Thoracic aorta (tissue), 2 donors: ENCODE data around the gene UBAP1. TPM values are rescaled to one million over a fixed set of nuclear protein-coding genes. Genes with fewer than 3 reads are reported as not detected.
"Not testable (repeated sequence)": the region's sequence is repeated elsewhere in the genome, so short reads cannot be mapped to it uniquely, and the experiment has no call there.

Experiments used
- ATAC-seq: fragments of 150-250 bp; one replicate; pipeline ENCODE4 v1.8.0; 2017; ENCODE audit warnings: low read depth; ENCODE audit not compliant: insufficient number of reproducible peaks, low FRiP score
- DNase-seq: peaks from one replicate; pipeline ENCODE4 v3.0.0-alpha.2; 2020; ENCODE audit warnings: low spot score
- H3K27ac ChIP-seq, 2 donors: fragments of 200-600 bp; sonication (generic); 1 replicate in 1 of 2; 2 replicates in 1 of 2; pipeline ENCODE4 v1.5.1; 2016; ENCODE audit warnings: mild to moderate bottlenecking in 2 of 2, moderate library complexity in 2 of 2
- H3K27me3 ChIP-seq: fragments of 200-600 bp; sonication (generic); replicated peaks from 2 replicates; pipeline ENCODE4 v1.6.0; 2016; ENCODE audit warnings: mild to moderate bottlenecking; ENCODE audit not compliant: insufficient read depth
- H3K36me3 ChIP-seq: fragments of 200-600 bp; sonication (generic); one replicate; pipeline ENCODE4 v1.5.1; 2016
- H3K4me1 ChIP-seq, 2 donors: fragments of 200-600 bp; sonication (generic); 1 replicate in 1 of 2; 2 replicates in 1 of 2; pipeline versions ENCODE4 v1.5.1 to v1.6.0; 2016; ENCODE audit warnings: low read depth in 2 of 2, mild to moderate bottlenecking in 1 of 2; ENCODE audit not compliant: control insufficient read depth in 1 of 2
- H3K4me3 ChIP-seq: fragments of 200-600 bp; sonication (generic); 2 replicates; pipeline ENCODE4 v1.5.1; 2016; ENCODE audit warnings: mild to moderate bottlenecking
- H3K9me3 ChIP-seq: fragments of 200-600 bp; sonication (generic); 2 replicates; pipeline ENCODE4 v1.5.1; 2016
- total RNA-seq, 2 donors: library from RNA; depleted of rRNA; stranded (reverse); fragments of >200 nt; gene quantifications; one replicate each; pipeline versions ENCODE4 v1.1.0 to v1.2.3, GENCODE V29; 2016
- TF ChIP-seq, protein P1 (sequence below): fragments of 200-600 bp; sonication (generic); IDR thresholded peaks from one replicate; pipeline ENCODE4 v1.5.1; 2019; ENCODE audit warnings: antibody characterized with exemption

Gene UBAP1
- total RNA-seq, 2 donors from 2014 or later = 35.7 to 52.3 TPM

DNA sequence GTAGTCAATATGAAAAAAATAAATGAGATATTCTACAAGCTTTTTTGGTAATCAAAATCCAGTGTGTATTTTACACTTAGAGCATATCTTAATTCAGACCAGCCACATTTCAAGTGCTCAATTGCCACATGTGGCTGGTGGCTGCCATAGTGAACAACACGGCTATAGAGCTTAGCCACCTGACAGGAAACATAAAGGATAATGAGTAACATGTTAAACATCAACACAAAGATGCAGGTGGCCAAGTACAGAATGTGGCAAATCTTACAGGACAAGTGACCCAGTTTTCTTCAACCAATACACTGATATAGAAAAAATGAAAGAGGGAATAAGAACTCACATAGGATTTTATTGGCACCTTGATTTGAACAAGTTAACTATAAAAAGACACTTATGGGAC, 88.8 kb downstream of the UBAP1 start:
- H3K4me3 ChIP-seq = no peak overlapping the region
- TF ChIP-seq, protein P1, sequence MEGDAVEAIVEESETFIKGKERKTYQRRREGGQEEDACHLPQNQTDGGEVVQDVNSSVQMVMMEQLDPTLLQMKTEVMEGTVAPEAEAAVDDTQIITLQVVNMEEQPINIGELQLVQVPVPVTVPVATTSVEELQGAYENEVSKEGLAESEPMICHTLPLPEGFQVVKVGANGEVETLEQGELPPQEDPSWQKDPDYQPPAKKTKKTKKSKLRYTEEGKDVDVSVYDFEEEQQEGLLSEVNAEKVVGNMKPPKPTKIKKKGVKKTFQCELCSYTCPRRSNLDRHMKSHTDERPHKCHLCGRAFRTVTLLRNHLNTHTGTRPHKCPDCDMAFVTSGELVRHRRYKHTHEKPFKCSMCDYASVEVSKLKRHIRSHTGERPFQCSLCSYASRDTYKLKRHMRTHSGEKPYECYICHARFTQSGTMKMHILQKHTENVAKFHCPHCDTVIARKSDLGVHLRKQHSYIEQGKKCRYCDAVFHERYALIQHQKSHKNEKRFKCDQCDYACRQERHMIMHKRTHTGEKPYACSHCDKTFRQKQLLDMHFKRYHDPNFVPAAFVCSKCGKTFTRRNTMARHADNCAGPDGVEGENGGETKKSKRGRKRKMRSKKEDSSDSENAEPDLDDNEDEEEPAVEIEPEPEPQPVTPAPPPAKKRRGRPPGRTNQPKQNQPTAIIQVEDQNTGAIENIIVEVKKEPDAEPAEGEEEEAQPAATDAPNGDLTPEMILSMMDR = no peak
- no peaks in the 10 kb centered on the region for H3K27me3 ChIP-seq
- H3K27ac ChIP-seq = no peak overlapping the region
- peaks cover 2 to 11% of the 10 kb centered on the region in 2 donors for H3K4me1 ChIP-seq
- ATAC-seq (no peak), DNase-seq (no peak)
- no peaks in the 10 kb centered on the region for H3K9me3 ChIP-seq
- H3K36me3 ChIP-seq = no peaks in the 10 kb centered on the region

DNA sequence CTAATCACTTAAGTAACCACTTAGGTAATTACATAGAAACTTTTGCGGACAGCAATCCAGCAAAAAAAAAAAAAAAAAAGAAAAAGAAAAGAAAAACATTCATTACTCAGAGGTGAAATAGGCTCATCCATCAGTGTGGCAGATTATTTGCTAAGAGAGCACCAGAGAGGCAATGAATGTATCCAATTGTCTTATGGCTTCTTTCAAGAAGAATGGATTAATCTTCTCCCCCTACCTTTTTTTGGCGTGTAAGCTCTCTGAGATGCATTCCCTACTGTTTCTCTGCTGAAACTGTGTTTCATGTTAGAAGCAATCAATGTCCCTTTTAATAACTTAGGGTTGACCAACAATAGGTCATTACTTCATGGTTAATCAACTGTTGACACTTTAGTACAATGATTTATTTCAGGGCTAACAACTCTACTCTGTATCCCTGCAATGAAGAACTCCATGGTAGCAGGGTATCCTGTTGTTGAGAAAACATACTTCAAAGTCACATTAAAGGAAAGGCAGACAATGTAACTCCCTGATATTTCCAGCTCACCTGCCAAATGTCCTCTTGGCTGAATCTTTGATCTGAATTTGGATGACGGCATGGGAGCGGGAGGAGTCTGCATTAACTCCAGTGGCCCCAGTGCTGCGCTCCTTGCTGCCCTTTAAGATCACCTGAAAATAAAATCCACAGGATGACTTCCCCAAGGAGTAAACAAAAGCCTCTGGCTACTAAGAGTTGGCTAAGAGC, 92.6 kb downstream of the UBAP1 start:
- no peak overlapping the region for H3K27ac ChIP-seq
- DNase-seq (no peak), ATAC-seq (no peak)

DNA sequence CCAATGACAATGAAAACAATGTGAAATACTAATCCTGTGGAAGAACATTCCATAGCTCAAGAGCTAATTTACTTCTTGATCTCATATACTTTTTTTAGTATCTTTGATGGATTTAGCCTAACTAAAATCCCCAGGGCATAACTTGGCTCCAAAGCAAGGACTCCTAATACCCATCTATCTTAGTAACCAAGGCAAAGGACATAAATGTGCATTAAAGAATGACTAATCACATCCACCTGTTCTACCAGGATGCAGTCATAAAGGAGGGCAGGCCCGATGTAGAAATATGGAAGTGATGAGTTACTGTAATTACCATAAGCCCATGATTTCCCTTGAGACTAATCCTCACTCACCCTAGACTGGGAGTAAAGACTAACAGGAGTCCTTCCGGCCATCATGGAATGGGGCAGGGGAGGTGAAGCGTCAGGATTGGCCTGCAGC, 93.3 kb downstream of the UBAP1 start:
- DNase-seq (no peak), ATAC-seq (no peak)
- no peak overlapping the region for H3K4me3 ChIP-seq

More for the DNA sequence above, 92.6 kb downstream of the UBAP1 start:
- no peaks in the 10 kb centered on the region for H3K36me3 ChIP-seq
- no peaks in the 10 kb centered on the region for H3K9me3 ChIP-seq
- TF ChIP-seq, protein P1 = no peak
- H3K4me3 ChIP-seq = no peak overlapping the region
- H3K27me3 ChIP-seq = no peaks in the 10 kb centered on the region
- peaks cover 2 to 12% of the 10 kb centered on the region in 2 donors for H3K4me1 ChIP-seq

DNA sequence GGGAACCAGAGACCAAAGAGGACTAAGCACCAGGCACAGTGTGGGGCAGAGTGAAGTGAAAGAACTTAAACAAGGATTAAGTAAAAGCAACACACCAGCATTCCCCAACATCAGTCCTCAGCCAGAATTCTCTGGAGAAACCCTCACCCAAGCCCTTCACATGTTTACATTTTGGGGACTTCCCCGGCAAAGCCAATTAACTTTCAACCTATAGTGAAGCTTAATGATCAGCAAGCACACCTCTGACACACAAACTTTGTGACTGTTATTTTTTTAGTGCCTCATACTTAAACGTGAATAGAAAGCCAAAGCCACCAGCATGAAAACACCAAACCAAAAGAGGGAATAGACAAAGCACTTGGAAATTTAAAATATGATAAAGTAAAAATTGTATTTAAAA, 94.7 kb downstream of the UBAP1 start:
- ATAC-seq, DNase-seq: not testable (repeated sequence)

More for the DNA sequence above, 93.3 kb downstream of the UBAP1 start:
- no peaks in the 10 kb centered on the region for H3K36me3 ChIP-seq
- no peak overlapping the region for H3K27ac ChIP-seq
- TF ChIP-seq, protein P1 = no peak
- H3K9me3 ChIP-seq = no peaks in the 10 kb centered on the region
- no peaks in the 10 kb centered on the region for H3K27me3 ChIP-seq
- H3K4me1 ChIP-seq = peaks cover 2 to 12% of the 10 kb centered on the region in 2 donors

DNA sequence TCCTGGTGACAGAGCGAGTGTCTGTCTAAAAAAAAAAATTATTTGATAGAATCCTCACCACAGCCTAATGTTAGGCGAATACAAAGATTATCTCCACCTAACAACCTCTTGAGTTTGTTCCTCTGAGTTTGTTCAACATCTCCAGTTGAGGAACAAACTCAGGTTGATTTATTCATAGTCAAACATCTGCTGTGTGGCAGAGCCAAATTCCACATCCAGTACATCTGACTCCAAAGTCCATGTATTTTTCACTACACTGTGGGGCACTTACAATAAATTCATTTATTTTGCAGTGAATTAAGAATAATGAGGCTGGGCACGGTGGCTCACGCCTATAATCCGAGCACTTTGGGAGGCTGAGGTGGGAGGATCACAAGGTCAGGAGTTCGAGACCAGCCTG, 97.0 kb downstream of the UBAP1 start:
- Histone ChIP-seq H3K4me3 (no peak overlapping the region), H3K36me3 (no peaks in the 10 kb centered on the region), H3K27me3 (no peaks in the 10 kb centered on the region), H3K4me1 (peaks cover 2 to 12% of the 10 kb centered on the region in 2 donors), H3K9me3 (no peaks in the 10 kb centered on the region), H3K27ac (no peak overlapping the region)
- DNase-seq (no peak), ATAC-seq (no peak)
- TF ChIP-seq, protein P1 = no peak

More for the DNA sequence above, 94.7 kb downstream of the UBAP1 start:
- not testable (repeated sequence) for H3K27me3 ChIP-seq, H3K4me3 ChIP-seq, H3K27ac ChIP-seq, H3K36me3 ChIP-seq, H3K9me3 ChIP-seq
- peaks cover 2 to 12% of the 10 kb centered on the region in 2 donors for H3K4me1 ChIP-seq
